HepG2 (cell line): ENCODE data around the gene PRUNE1. TPM values are rescaled to one million over a fixed set of nuclear protein-coding genes. Genes with fewer than 3 reads are reported as not detected.
A peak's percentile ranks its signal among the peaks of the same experiment; 100 is the strongest.

ENCODE experiments used
- FOXC1 ChIP-seq: sonication (generic); formaldehyde crosslinking; IDR thresholded peaks from 2 replicates; pipeline ENCODE4 v1.8.0; 2022; ENCODE audit warnings: mild to moderate bottlenecking, missing genetic modification reagents, borderline replicate concordance
- GLMP ChIP-seq: sonication (generic); formaldehyde crosslinking; IDR thresholded peaks from 2 replicates; pipeline ENCODE4 v1.9.0; 2021; ENCODE audit warnings: missing genetic modification reagents, mild to moderate bottlenecking, borderline replicate concordance
- JUND ChIP-seq: sonication (generic); formaldehyde crosslinking; IDR thresholded peaks from 2 replicates; pipeline ENCODE4 v1.8.0; 2022; ENCODE audit warnings: mild to moderate bottlenecking, missing genetic modification reagents
- MAFF ChIP-seq: IDR thresholded peaks from 2 replicates; pipeline ENCODE4 v1.6.1; 2011; ENCODE audit warnings: low read depth, low read length, improper control_type of control experiment
- MYNN ChIP-seq: sonication (generic); formaldehyde crosslinking; IDR thresholded peaks from 2 replicates; pipeline ENCODE4 v1.4.0; 2020; ENCODE audit warnings: mild to moderate bottlenecking, low read depth, missing genetic modification reagents
- NFIC ChIP-seq: IDR thresholded peaks from 2 replicates; pipeline ENCODE4 v1.6.1; 2012; ENCODE audit warnings: mild to moderate bottlenecking, low read length, inconsistent platforms
- NKX3-1 ChIP-seq: sonication (generic); formaldehyde crosslinking; IDR thresholded peaks from 2 replicates; pipeline ENCODE4 v1.5.0; 2020; ENCODE audit warnings: missing genetic modification reagents
- PHF20 ChIP-seq: sonication (generic); formaldehyde crosslinking; IDR thresholded peaks from 2 replicates; pipeline ENCODE4 v1.5.0; 2020; ENCODE audit warnings: mild to moderate bottlenecking, missing genetic modification reagents
- REXO4 ChIP-seq: sonication (generic); formaldehyde crosslinking; IDR thresholded peaks from 2 replicates; pipeline ENCODE4 v1.8.0; 2022; ENCODE audit warnings: missing genetic modification reagents, mild to moderate bottlenecking, borderline replicate concordance
- RFXAP ChIP-seq: sonication (generic); formaldehyde crosslinking; IDR thresholded peaks from 2 replicates; pipeline ENCODE4 v1.4.0; 2020; ENCODE audit warnings: missing genetic modification reagents, borderline replicate concordance
- SPEN ChIP-seq: sonication (generic); formaldehyde crosslinking; IDR thresholded peaks from 2 replicates; pipeline ENCODE4 v1.5.1; 2020; ENCODE audit warnings: low read depth, mild to moderate bottlenecking, missing genetic modification reagents
- SRSF9 ChIP-seq: fragments of 200-400 bp; formaldehyde crosslinking; IDR thresholded peaks from 2 replicates; pipeline ENCODE4 v1.6.1; 2018; ENCODE audit warnings: borderline replicate concordance, mild to moderate bottlenecking, low read depth, low read length; ENCODE audit not compliant: insufficient read depth, poor library complexity, severe bottlenecking
- SSRP1 ChIP-seq: IDR thresholded peaks from 2 replicates; pipeline ENCODE4 v1.6.1; 2016; ENCODE audit warnings: control low read depth
- ZNF20 ChIP-seq: sonication (generic); formaldehyde crosslinking; IDR thresholded peaks from 2 replicates; pipeline ENCODE4 v1.4.0; 2020; ENCODE audit warnings: mild to moderate bottlenecking, moderate library complexity, missing genetic modification reagents
- ZNF326 ChIP-seq: sonication (generic); formaldehyde crosslinking; IDR thresholded peaks from 2 replicates; pipeline ENCODE4 v1.4.0; 2020; ENCODE audit warnings: missing genetic modification reagents, borderline replicate concordance
- ZSCAN21 ChIP-seq: sonication (generic); formaldehyde crosslinking; IDR thresholded peaks from 2 replicates; pipeline ENCODE4 v1.8.0; 2022; ENCODE audit warnings: mild to moderate bottlenecking, missing genetic modification reagents, moderate library complexity, borderline replicate concordance
- ZXDC ChIP-seq: sonication (generic); formaldehyde crosslinking; IDR thresholded peaks from 2 replicates; pipeline ENCODE4 v1.5.0; 2020; ENCODE audit warnings: mild to moderate bottlenecking, missing genetic modification reagents
- polyA plus RNA-seq, 8 experiments: library from polyadenylated mRNA; depleted of rRNA in 3 of 8; stranded (reverse) in 7 of 8; unstranded in 1 of 8; fragments of >200 nt; fragmentation: Illumina TruSeq in 4 of 8; extraction: Trizol in 4 of 8; gene quantifications; 2 replicates each; pipeline versions ENCODE4 v1.2.1 to v1.2.3, GENCODE V29; 2011 to 2016; ENCODE audit warnings: low read depth in 4 of 8, missing spikeins in 1 of 8, mixed read lengths in 1 of 8; ENCODE audit not compliant: insufficient read depth in 1 of 8
- total RNA-seq, 5 experiments: library from RNA; depleted of rRNA; stranded (reverse); fragments of >200 nt; fragmentation: Illumina TruSeq; extraction: Trizol; gene quantifications; 2 replicates each; pipeline ENCODE4 v1.2.3, GENCODE V29; 2016; ENCODE audit warnings: low read depth in 1 of 5
- TF ChIP-seq, protein P1 (sequence below): sonication (generic); formaldehyde crosslinking; IDR thresholded peaks from 2 replicates; pipeline ENCODE4 v1.4.0; 2020; ENCODE audit warnings: mild to moderate bottlenecking, missing genetic modification reagents, borderline replicate concordance
- TF ChIP-seq, protein P2 (sequence below): sonication (generic); formaldehyde crosslinking; IDR thresholded peaks from 2 replicates; pipeline ENCODE4 v1.5.0; 2020; ENCODE audit warnings: missing genetic modification reagents
- TF ChIP-seq, protein P3 (sequence below): sonication (generic); formaldehyde crosslinking; IDR thresholded peaks from 2 replicates; pipeline ENCODE4 v1.8.1; 2022; ENCODE audit warnings: low read depth, mild to moderate bottlenecking, missing genetic modification reagents

Gene PRUNE1
- total and polyA plus RNA-seq, 2 of the 13 experiments (the other 11 are each of a cell fraction or from before 2014, with no cell fraction given), result 19.0 to 31.9 TPM

- TF ChIP-seq ZXDC (no peak), MYNN (CRISPR knock-in tag) (no peak), JUND (peak; percentile 34; the same call in 1 of the 2 replicates), PHF20 (no peak), RFXAP (no peak), SRSF9 (no peak), NFIC (no peak), ZSCAN21 (CRISPR knock-in tag) (peak; percentile 78), SSRP1 (no peak), NKX3-1 (CRISPR knock-in tag) (no peak), SPEN (CRISPR knock-in tag) (no peak), GLMP (CRISPR knock-in tag) (no peak), ZNF20 (CRISPR knock-in tag) (0 out of 2 replicates have a peak, but pooled peaks have one; percentile 49), FOXC1 (peak; percentile 29; the same call in 1 of the 2 replicates), REXO4 (CRISPR knock-in tag) (no peak), ZNF326 (no peak), MAFF (no peak)
- TF ChIP-seq, protein P1, sequence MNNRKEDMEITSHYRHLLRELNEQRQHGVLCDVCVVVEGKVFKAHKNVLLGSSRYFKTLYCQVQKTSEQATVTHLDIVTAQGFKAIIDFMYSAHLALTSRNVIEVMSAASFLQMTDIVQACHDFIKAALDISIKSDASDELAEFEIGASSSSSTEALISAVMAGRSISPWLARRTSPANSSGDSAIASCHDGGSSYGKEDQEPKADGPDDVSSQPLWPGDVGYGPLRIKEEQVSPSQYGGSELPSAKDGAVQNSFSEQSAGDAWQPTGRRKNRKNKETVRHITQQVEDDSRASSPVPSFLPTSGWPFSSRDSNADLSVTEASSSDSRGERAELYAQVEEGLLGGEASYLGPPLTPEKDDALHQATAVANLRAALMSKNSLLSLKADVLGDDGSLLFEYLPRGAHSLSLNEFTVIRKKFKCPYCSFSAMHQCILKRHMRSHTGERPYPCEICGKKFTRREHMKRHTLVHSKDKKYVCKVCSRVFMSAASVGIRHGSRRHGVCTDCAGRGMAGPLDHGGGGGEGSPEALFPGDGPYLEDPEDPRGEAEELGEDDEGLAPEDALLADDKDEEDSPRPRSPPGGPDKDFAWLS (CRISPR knock-in tag), result no peak
- TF ChIP-seq, protein P2, sequence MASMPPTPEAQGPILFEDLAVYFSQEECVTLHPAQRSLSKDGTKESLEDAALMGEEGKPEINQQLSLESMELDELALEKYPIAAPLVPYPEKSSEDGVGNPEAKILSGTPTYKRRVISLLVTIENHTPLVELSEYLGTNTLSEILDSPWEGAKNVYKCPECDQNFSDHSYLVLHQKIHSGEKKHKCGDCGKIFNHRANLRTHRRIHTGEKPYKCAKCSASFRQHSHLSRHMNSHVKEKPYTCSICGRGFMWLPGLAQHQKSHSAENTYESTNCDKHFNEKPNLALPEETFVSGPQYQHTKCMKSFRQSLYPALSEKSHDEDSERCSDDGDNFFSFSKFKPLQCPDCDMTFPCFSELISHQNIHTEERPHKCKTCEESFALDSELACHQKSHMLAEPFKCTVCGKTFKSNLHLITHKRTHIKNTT, result no peak
- TF ChIP-seq, protein P3, sequence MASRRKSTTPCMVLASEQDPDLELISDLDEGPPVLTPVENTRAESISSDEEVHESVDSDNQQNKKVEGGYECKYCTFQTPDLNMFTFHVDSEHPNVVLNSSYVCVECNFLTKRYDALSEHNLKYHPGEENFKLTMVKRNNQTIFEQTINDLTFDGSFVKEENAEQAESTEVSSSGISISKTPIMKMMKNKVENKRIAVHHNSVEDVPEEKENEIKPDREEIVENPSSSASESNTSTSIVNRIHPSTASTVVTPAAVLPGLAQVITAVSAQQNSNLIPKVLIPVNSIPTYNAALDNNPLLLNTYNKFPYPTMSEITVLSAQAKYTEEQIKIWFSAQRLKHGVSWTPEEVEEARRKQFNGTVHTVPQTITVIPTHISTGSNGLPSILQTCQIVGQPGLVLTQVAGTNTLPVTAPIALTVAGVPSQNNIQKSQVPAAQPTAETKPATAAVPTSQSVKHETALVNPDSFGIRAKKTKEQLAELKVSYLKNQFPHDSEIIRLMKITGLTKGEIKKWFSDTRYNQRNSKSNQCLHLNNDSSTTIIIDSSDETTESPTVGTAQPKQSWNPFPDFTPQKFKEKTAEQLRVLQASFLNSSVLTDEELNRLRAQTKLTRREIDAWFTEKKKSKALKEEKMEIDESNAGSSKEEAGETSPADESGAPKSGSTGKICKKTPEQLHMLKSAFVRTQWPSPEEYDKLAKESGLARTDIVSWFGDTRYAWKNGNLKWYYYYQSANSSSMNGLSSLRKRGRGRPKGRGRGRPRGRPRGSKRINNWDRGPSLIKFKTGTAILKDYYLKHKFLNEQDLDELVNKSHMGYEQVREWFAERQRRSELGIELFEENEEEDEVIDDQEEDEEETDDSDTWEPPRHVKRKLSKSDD, result no peak; the same call in 1 of the 2 replicates
These were observed 39.8 kb downstream of the PRUNE1 start (continued) for GRCh38 chr1:151047925-151048644.
